A549 (cell line): Measurements from ENCODE around the gene ITGB2. TPM values are rescaled to one million over a fixed set of nuclear protein-coding genes. Genes with fewer than 3 reads are reported as not detected.

Source experiments
- ATAC-seq, 2 experiments: fragments of 200-7000 bp in 1 of 2; fragments of >200 bp in 1 of 2; cut with Nextera tagmentation in 1 of 2; cut with Tn5 transposase in 1 of 2; 3 replicates each; pipeline versions ENCODE4 v1.8.0 to v1.9.1; 2018 to 2020; ENCODE audit warnings: mild to moderate bottlenecking in 1 of 2, moderate library complexity in 1 of 2
- CTCF ChIA-PET: fragments of 300-600 bp; sonication (Branson Sonifier 250); formaldehyde crosslinking; extraction: SDS; loops from one replicate; lab custom pipeline; 2021; ENCODE audit warnings: antibody characterized with exemption, inconsistent platforms; lab: Yijun Ruan, JAX
- POLR2A ChIA-PET: fragments of 350-600 bp; formaldehyde crosslinking; extraction: SDS; loops from one replicate; lab custom pipeline; 2021; ENCODE audit warnings: antibody characterized with exemption, inconsistent platforms; lab: Yijun Ruan, JAX
- DNase-seq, 2 experiments: peaks; one replicate each; pipeline versions ENCODE4 v3.0.0 to v3.0.0-alpha.2; 2011 to 2016; ENCODE audit warnings: low read depth in 1 of 2, low spot score in 1 of 2
- FAIRE-seq: peaks from 2 replicates; lab custom pipeline; 2011; peaks lifted over from hg19 to GRCh38; lab: Jason Lieb, UNC
- H3K27ac ChIP-seq, 2 experiments: fragments of >200 bp; sonication (Bioruptor Twin); formaldehyde crosslinking; 3 replicates each; pipeline ENCODE4 v1.5.1; 2016 to 2017
- H3K4me1 ChIP-seq: fragments of >200 bp; sonication (Bioruptor Twin); formaldehyde crosslinking; 3 replicates; pipeline ENCODE4 v1.6.1; 2016
- H3K4me2 ChIP-seq: fragments of >200 bp; sonication (Bioruptor Twin); formaldehyde crosslinking; 3 replicates; pipeline ENCODE4 v1.6.1; 2016
- H3K4me3 ChIP-seq: fragments of >200 bp; sonication (Bioruptor Twin); formaldehyde crosslinking; 3 replicates; pipeline ENCODE4 v1.5.1; 2016
- H3K9me3 ChIP-seq: fragments of >200 bp; sonication (Bioruptor Twin); formaldehyde crosslinking; 3 replicates; pipeline ENCODE4 v1.6.1; 2016
- CBX2 ChIP-seq: fragments of 200-600 bp; sonication (generic); IDR thresholded peaks from 2 replicates; pipeline ENCODE4 v1.6.1; 2016; ENCODE audit warnings: low read depth, mild to moderate bottlenecking, borderline replicate concordance
- CBX8 ChIP-seq: fragments of 200-600 bp; sonication (generic); IDR thresholded peaks from 2 replicates; pipeline ENCODE4 v1.6.1; 2016
- EHMT2 ChIP-seq: fragments of 200-600 bp; sonication (generic); IDR thresholded peaks from 2 replicates; pipeline ENCODE4 v1.6.1; 2016; ENCODE audit warnings: antibody characterized with exemption, low read depth, mild to moderate bottlenecking, moderate library complexity
- ELK1 ChIP-seq: fragments of 150-350 bp; IDR thresholded peaks from 2 replicates; pipeline ENCODE4 v1.6.1; 2014; ENCODE audit warnings: low read depth, mild to moderate bottlenecking, low read length
- EP300 ChIP-seq, 2 experiments: fragments of >200 bp; sonication (Bioruptor Twin); formaldehyde crosslinking; IDR thresholded peaks; 2 replicates in 1 of 2; 3 replicates in 1 of 2; pipeline ENCODE4 v1.6.1; 2016 to 2017
- FOSB ChIP-seq: fragments of 250-450 bp; sonication (Bioruptor Pico); IDR thresholded peaks from 2 replicates; pipeline ENCODE4 v1.5.0; 2020; ENCODE audit warnings: mild to moderate bottlenecking, moderate library complexity
- FOXS1 ChIP-seq: fragments of 250-450 bp; sonication (Bioruptor Pico); IDR thresholded peaks from 2 replicates; pipeline ENCODE4 v1.5.0; 2020; ENCODE audit warnings: mild to moderate bottlenecking, moderate library complexity
- HDAC2 ChIP-seq: fragments of 200-600 bp; sonication (generic); IDR thresholded peaks from 2 replicates; pipeline ENCODE4 v1.6.1; 2016
- HOXB13 ChIP-seq: fragments of 250-450 bp; sonication (Bioruptor Pico); IDR thresholded peaks from 2 replicates; pipeline ENCODE4 v1.5.0; 2020; ENCODE audit warnings: low read depth, mild to moderate bottlenecking, moderate library complexity
- MAFK ChIP-seq: fragments of 450-650 bp; IDR thresholded peaks from 2 replicates; pipeline ENCODE4 v1.6.1; 2014; ENCODE audit not compliant: partially characterized antibody
- MAZ ChIP-seq: fragments of 150-350 bp; IDR thresholded peaks from 2 replicates; pipeline ENCODE4 v1.6.1; 2014; ENCODE audit warnings: antibody characterized with exemption, low read depth, low read length, borderline replicate concordance
- NFE2L2 ChIP-seq: fragments of 150-350 bp; conservative IDR thresholded peaks from 2 replicates; pipeline ENCODE4 v1.6.1; 2014; ENCODE audit warnings: low read length
- PHF8 ChIP-seq: fragments of 200-600 bp; sonication (generic); IDR thresholded peaks from 2 replicates; pipeline ENCODE4 v1.6.1; 2016; ENCODE audit warnings: low read depth, mild to moderate bottlenecking, antibody characterized with exemption, moderate library complexity, borderline replicate concordance
- RAD21 ChIP-seq, 2 experiments: fragments of >200 bp in 1 of 2; sonication (Bioruptor Twin) in 1 of 2; formaldehyde crosslinking in 1 of 2; IDR thresholded peaks in 1 of 2; conservative IDR thresholded peaks in 1 of 2; 2 replicates in 1 of 2; 3 replicates in 1 of 2; pipeline ENCODE4 v1.6.1; 2012 to 2018; ENCODE audit warnings: inconsistent platforms in 1 of 2
- RARB ChIP-seq: fragments of 250-450 bp; sonication (Bioruptor Pico); IDR thresholded peaks from 2 replicates; pipeline ENCODE4 v1.8.0; 2021; ENCODE audit warnings: mild to moderate bottlenecking, moderate library complexity
- RCOR1 ChIP-seq: fragments of 150-350 bp; IDR thresholded peaks from 2 replicates; pipeline ENCODE4 v1.6.1; 2014; ENCODE audit warnings: antibody characterized with exemption, low read length, low read depth
- REST ChIP-seq: fragments of 200-600 bp; sonication (generic); IDR thresholded peaks from 2 replicates; pipeline ENCODE4 v1.6.1; 2016; ENCODE audit warnings: antibody characterized with exemption, mild to moderate bottlenecking, moderate library complexity
- RFX5 ChIP-seq: fragments of 450-650 bp; IDR thresholded peaks from 2 replicates; pipeline ENCODE4 v1.7.1; 2014; ENCODE audit warnings: antibody characterized with exemption, mild to moderate bottlenecking, moderate library complexity
- RNF2 ChIP-seq: fragments of 200-600 bp; sonication (generic); IDR thresholded peaks from 2 replicates; pipeline ENCODE4 v1.6.1; 2016; ENCODE audit warnings: low read depth, mild to moderate bottlenecking, antibody characterized with exemption, moderate library complexity, borderline replicate concordance
- ZC3H11A ChIP-seq: fragments of 450-650 bp; IDR thresholded peaks from 2 replicates; pipeline ENCODE4 v1.6.1; 2014; ENCODE audit warnings: antibody characterized with exemption, mild to moderate bottlenecking
- WGBS: methylation state at CpG from one replicate; pipeline ENCODE4 v1.1.6; 2017; ENCODE audit errors: missing lambda C conversion rate; 5-methylcytosine and 5-hydroxymethylcytosine counted together
- polyA plus RNA-seq, 4 experiments: library from polyadenylated mRNA; depleted of rRNA in 3 of 4; stranded (reverse); fragments of >200 nt; fragmentation: RNase III in 1 of 4; extraction: RNeasy Plus Mini Kit Qiagen cat#74134 plus additional on column Dnase treatment in 1 of 4; gene quantifications; 2 replicates in 3 of 4; 3 replicates in 1 of 4; pipeline ENCODE4 v1.2.3, GENCODE V29; 2011 to 2017
- TF ChIP-seq, protein P1 (sequence below): fragments of 250-450 bp; sonication (Bioruptor Pico); IDR thresholded peaks from 2 replicates; pipeline ENCODE4 v1.5.0; 2020; ENCODE audit warnings: low read depth, mild to moderate bottlenecking, moderate library complexity

Gene ITGB2
- polyA plus RNA-seq, 2 of the 4 experiments (the other 2 are of a cell fraction), result 0.46 to 0.59 TPM

- no peak for TF ChIP-seq RCOR1
- no peak for TF ChIP-seq CBX2
- no peak for TF ChIP-seq HDAC2
- no peak for TF ChIP-seq EHMT2
- TF ChIP-seq ELK1, result no peak
- no peak for TF ChIP-seq ZC3H11A
- TF ChIP-seq, protein P1, sequence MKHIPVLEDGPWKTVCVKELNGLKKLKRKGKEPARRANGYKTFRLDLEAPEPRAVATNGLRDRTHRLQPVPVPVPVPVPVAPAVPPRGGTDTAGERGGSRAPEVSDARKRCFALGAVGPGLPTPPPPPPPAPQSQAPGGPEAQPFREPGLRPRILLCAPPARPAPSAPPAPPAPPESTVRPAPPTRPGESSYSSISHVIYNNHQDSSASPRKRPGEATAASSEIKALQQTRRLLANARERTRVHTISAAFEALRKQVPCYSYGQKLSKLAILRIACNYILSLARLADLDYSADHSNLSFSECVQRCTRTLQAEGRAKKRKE, result no peak
- no peak for TF ChIP-seq RARB (CRISPR knock-in tag)
- TF ChIP-seq REST, result no peak
- TF ChIP-seq FOSB (CRISPR knock-in tag), result no peak
- no peak for TF ChIP-seq HOXB13
- TF ChIP-seq CBX8, result no peak
- TF ChIP-seq RFX5, result no peak
- TF ChIP-seq FOXS1 (CRISPR knock-in tag), result no peak
- TF ChIP-seq RNF2, result no peak
- TF ChIP-seq RAD21 (conservative IDR thresholded peaks at IDR 0.05 in 1 of 2, IDR thresholded peaks at IDR 0.05 in 1 of 2), result no peak
- no peak for TF ChIP-seq NFE2L2
- no peak for TF ChIP-seq PHF8
- no peak for TF ChIP-seq EP300 (IDR thresholded peaks at IDR 0.05)
- TF ChIP-seq MAZ, result no peak
- no peak overlapping the region for H3K4me3 ChIP-seq
- H3K9me3 ChIP-seq, result no peaks in the 10 kb centered on the region
- DNase-seq (no peak), ATAC-seq (no peak), FAIRE-seq (no peak)
- 90% methylated on average over 1 of the region's 1 CpG for WGBS
- POLR2A ChIA-PET, result no interaction called here
- peaks cover 41% of the 10 kb centered on the region for H3K4me1 ChIP-seq
- H3K27ac ChIP-seq, result peak overlapping the region; percentile 26 to 98; a peak in 4 of 6 replicates
- H3K4me2 ChIP-seq, result no peak overlapping the region
- CTCF ChIA-PET, result interaction anchor here (2.6 kb wide), 1 partner anchor 14 kb away, joined by 14 read pairs; no protein-coding TSS in a partner anchor
Observed at GRCh38 chr21:44925378-44925755, 4.7 kb upstream of the ITGB2 start.

DNA sequence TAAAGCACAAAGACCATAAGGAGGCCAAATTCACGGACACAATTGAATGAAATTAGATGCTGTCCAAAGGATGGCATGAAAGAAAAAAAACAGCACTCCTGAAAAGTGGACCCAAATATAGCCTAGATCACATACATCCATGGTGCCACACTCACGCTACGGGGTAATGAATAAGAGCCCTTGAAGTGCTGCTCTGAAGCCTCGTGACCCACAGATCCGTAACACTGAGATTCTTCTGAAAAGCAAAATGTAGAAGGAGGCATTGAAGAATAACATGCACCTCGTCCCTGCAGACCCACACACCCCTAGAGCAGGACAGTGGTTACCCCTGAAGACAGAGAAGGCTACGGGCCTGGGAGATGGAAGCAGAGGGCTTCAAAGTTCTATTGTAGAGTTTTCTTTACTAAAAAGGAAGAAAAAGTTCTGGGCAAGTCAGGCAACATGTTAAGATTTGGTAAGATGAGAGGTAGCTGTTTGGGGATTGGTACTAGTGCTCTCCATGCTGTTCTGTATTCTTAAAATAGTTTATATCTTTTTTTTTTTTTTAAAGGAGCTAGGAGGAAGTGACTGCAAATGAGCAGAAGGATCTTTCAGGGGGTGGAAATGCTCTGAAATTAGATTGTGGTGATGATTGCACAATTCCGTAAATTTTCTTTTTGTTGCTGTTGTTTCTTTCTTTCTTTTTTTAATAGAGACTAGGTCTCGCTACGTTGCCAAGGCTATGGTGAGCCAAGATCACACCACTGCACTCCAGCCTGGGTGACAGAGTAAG is 4.1 kb upstream of the ITGB2 start:
- no peak for DNase-seq
- Histone ChIP-seq H3K4me2 (no peak overlapping the region), H3K4me1 (peaks cover 35% of the 10 kb centered on the region), H3K9me3 (no peaks in the 10 kb centered on the region), H3K27ac (peak overlapping the region; percentile 26 to 98; a peak in 4 of 6 replicates), H3K4me3 (no peak overlapping the region)
- ChIA-PET POLR2A (no interaction called here), CTCF (no interaction called here)
- TF ChIP-seq REST, result no peak
- no peak for TF ChIP-seq MAFK
- ATAC-seq, result no peak
- FAIRE-seq, result no peak
- 79% methylated on average over 10 of the region's 10 CpGs for WGBS
